Astrocyte (in vitro differentiated cells and primary cell): ENCODE data around the gene ZNF503. TPM values are rescaled to one million over a fixed set of nuclear protein-coding genes. Genes with fewer than 3 reads are reported as not detected.
"Not testable (repeated sequence)": the region's sequence is repeated elsewhere in the genome, so short reads cannot be mapped to it uniquely, and the experiment has no call there.

Experiments used
- DNase-seq: peaks from one replicate; pipeline ENCODE4 v3.0.0-alpha.2; 2010; ENCODE audit warnings: low read depth
- FAIRE-seq: peaks from 2 replicates; lab custom pipeline; 2011; peaks lifted over from hg19 to GRCh38; lab: Jason Lieb, UNC
- H2AFZ ChIP-seq: 2 replicates; pipeline ENCODE4 v1.6.0; 2012; ENCODE audit warnings: low read depth, low read length, inconsistent platforms
- H3K27ac ChIP-seq: 2 replicates; pipeline ENCODE4 v1.5.1; 2011; ENCODE audit warnings: low read depth, low read length, inconsistent platforms
- H3K27me3 ChIP-seq: 2 replicates; pipeline ENCODE4 v1.6.0; 2011; ENCODE audit warnings: low read length, inconsistent platforms; ENCODE audit not compliant: insufficient read depth
- H3K36me3 ChIP-seq: 2 replicates; pipeline ENCODE4 v1.5.1; 2011; ENCODE audit warnings: low read length, inconsistent platforms; ENCODE audit not compliant: insufficient read depth
- H3K4me1 ChIP-seq: 2 replicates; pipeline ENCODE4 v1.5.1; 2011; ENCODE audit warnings: low read length, inconsistent platforms; ENCODE audit not compliant: insufficient read depth
- H3K4me2 ChIP-seq: 2 replicates; pipeline ENCODE4 v1.6.0; 2012; ENCODE audit warnings: low read length, inconsistent platforms
- H3K4me3 ChIP-seq: 2 replicates; pipeline ENCODE4 v1.5.1; 2011; ENCODE audit warnings: low read depth, mild to moderate bottlenecking, low read length, inconsistent platforms; ENCODE audit not compliant: insufficient read depth
- H3K79me2 ChIP-seq: 2 replicates; pipeline ENCODE4 v1.6.0; 2012; ENCODE audit warnings: mild to moderate bottlenecking, low read length, inconsistent platforms; ENCODE audit not compliant: insufficient read depth
- H3K9ac ChIP-seq: 2 replicates; pipeline ENCODE4 v1.6.0; 2012; ENCODE audit warnings: mild to moderate bottlenecking, low read length, inconsistent platforms
- H3K9me3 ChIP-seq: 2 replicates; pipeline ENCODE4 v1.5.1; 2012; ENCODE audit warnings: low read depth, mild to moderate bottlenecking, low read length, inconsistent platforms; ENCODE audit not compliant: insufficient read depth
- H4K20me1 ChIP-seq: 2 replicates; pipeline ENCODE4 v1.6.0; 2012; ENCODE audit warnings: low read length, inconsistent platforms; ENCODE audit not compliant: insufficient read depth
- H3K27ac Mint-ChIP-seq: one replicate; pipeline ENCODE4 v1.8.0; 2021; ENCODE audit warnings: mild to moderate bottlenecking, mixed read lengths; ENCODE audit not compliant: unreplicated experiment
- H3K27me3 Mint-ChIP-seq: one replicate; pipeline ENCODE4 v1.8.0; 2021; ENCODE audit warnings: low read depth, mixed read lengths; ENCODE audit not compliant: unreplicated experiment
- H3K36me3 Mint-ChIP-seq: one replicate; pipeline ENCODE4 v1.8.0; 2021; ENCODE audit warnings: low read depth, mixed read lengths; ENCODE audit not compliant: unreplicated experiment
- H3K4me1 Mint-ChIP-seq: one replicate; pipeline ENCODE4 v1.8.0; 2021; ENCODE audit warnings: low read depth, mixed read lengths; ENCODE audit not compliant: unreplicated experiment
- H3K4me3 Mint-ChIP-seq: one replicate; pipeline ENCODE4 v1.8.0; 2021; ENCODE audit warnings: mild to moderate bottlenecking, moderate library complexity, mixed read lengths; ENCODE audit not compliant: unreplicated experiment
- H3K9me3 Mint-ChIP-seq: one replicate; pipeline ENCODE4 v1.8.0; 2021; ENCODE audit warnings: mild to moderate bottlenecking, mixed read lengths; ENCODE audit not compliant: unreplicated experiment
- EZH2 ChIP-seq: IDR thresholded peaks from 2 replicates; pipeline ENCODE4 v1.6.1; 2012; ENCODE audit warnings: mild to moderate bottlenecking, low read length, inconsistent platforms; ENCODE audit not compliant: insufficient read depth
- total RNA-seq: library from RNA; stranded (reverse); gene quantifications from 2 replicates; pipeline ENCODE4 v1.2.1, GENCODE V29; 2021
- TF ChIP-seq, protein P1 (sequence below): IDR thresholded peaks from 2 replicates; pipeline ENCODE4 v1.5.1; 2011; ENCODE audit warnings: low read depth, mild to moderate bottlenecking, inconsistent platforms, low read length, moderate library complexity; ENCODE audit not compliant: insufficient read depth

ZNF503 gene
- total RNA-seq, 1 donor from 2014 or later = 11.9 TPM

GRCh38 chr10:75367021-75367487, 34.5 kb downstream of the ZNF503 start:
- Mint-ChIP-seq H3K4me3 (no peak overlapping the region), H3K27ac (no peak overlapping the region), H3K9me3 (no peaks in the 10 kb centered on the region), H3K36me3 (peaks cover 2% of the 10 kb centered on the region), H3K27me3 (peaks cover 23% of the 10 kb centered on the region), H3K4me1 (peaks cover 6% of the 10 kb centered on the region)
- Histone ChIP-seq H3K27me3 (peaks cover 2% of the 10 kb centered on the region), H3K4me3 (no peak overlapping the region), H3K4me1 (no peaks in the 10 kb centered on the region), H3K27ac (no peak overlapping the region), H3K4me2 (no peak overlapping the region), H4K20me1 (no peaks in the 10 kb centered on the region), H3K9ac (no peak overlapping the region), H3K36me3 (no peaks in the 10 kb centered on the region), H2AFZ (no peak overlapping the region), H3K9me3 (no peaks in the 10 kb centered on the region), H3K79me2 (no peaks in the 10 kb centered on the region)
- FAIRE-seq (no peak), DNase-seq (peak; percentile 53)
- TF ChIP-seq, protein P1, sequence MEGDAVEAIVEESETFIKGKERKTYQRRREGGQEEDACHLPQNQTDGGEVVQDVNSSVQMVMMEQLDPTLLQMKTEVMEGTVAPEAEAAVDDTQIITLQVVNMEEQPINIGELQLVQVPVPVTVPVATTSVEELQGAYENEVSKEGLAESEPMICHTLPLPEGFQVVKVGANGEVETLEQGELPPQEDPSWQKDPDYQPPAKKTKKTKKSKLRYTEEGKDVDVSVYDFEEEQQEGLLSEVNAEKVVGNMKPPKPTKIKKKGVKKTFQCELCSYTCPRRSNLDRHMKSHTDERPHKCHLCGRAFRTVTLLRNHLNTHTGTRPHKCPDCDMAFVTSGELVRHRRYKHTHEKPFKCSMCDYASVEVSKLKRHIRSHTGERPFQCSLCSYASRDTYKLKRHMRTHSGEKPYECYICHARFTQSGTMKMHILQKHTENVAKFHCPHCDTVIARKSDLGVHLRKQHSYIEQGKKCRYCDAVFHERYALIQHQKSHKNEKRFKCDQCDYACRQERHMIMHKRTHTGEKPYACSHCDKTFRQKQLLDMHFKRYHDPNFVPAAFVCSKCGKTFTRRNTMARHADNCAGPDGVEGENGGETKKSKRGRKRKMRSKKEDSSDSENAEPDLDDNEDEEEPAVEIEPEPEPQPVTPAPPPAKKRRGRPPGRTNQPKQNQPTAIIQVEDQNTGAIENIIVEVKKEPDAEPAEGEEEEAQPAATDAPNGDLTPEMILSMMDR = no peak
- no peak for TF ChIP-seq EZH2

DNA sequence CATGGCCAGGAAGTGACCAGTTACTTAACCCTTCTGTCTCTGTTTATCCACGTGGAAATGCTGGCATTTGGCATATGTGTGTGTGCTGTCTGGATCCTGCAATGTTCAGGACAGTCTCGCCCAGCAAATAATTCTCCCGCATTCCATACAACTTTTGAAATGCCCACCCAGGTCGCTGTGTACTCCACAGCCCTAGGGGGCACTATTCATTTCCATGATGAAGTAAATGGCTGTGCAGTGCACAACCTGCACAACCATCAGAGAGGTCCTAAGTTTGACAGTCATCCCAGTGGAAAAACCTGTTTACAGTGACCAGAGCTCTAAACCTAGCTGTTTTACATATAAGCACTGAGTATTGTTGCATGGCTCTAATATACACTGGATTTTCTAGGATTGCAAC, 38.1 kb downstream of the ZNF503 start:
- H4K20me1 ChIP-seq = no peaks in the 10 kb centered on the region
- Mint-ChIP-seq H3K27me3 (peaks cover 12% of the 10 kb centered on the region), H3K4me1 (peaks cover 20% of the 10 kb centered on the region)

GRCh38 chr10:75359876-75360275, 41.7 kb downstream of the ZNF503 start:
- H3K79me2 ChIP-seq, H2AFZ ChIP-seq, H3K27me3 ChIP-seq, H3K4me3 Mint-ChIP-seq, H3K36me3 Mint-ChIP-seq, H3K9ac ChIP-seq, H3K27ac ChIP-seq, H3K27me3 Mint-ChIP-seq, H3K4me3 ChIP-seq, H3K9me3 Mint-ChIP-seq, H3K36me3 ChIP-seq, H4K20me1 ChIP-seq, FAIRE-seq, H3K4me2 ChIP-seq, DNase-seq, H3K9me3 ChIP-seq, H3K27ac Mint-ChIP-seq: not testable (repeated sequence)
- H3K4me1 ChIP-seq = peaks cover 11% of the 10 kb centered on the region
- peaks cover 18% of the 10 kb centered on the region for H3K4me1 Mint-ChIP-seq

More for the DNA sequence above, 38.1 kb downstream of the ZNF503 start:
- no peak overlapping the region for H3K9ac ChIP-seq
- no peaks in the 10 kb centered on the region for H3K27me3 ChIP-seq
- FAIRE-seq (no peak), DNase-seq (no peak)
- H3K4me3 ChIP-seq = no peak overlapping the region
- H2AFZ ChIP-seq = no peak overlapping the region
- no peaks in the 10 kb centered on the region for H3K36me3 ChIP-seq
- TF ChIP-seq, protein P1 = no peak
- TF ChIP-seq EZH2 = no peak
- H3K27ac Mint-ChIP-seq = no peak overlapping the region
- H3K9me3 ChIP-seq = no peaks in the 10 kb centered on the region
- H3K79me2 ChIP-seq = no peaks in the 10 kb centered on the region
- H3K4me3 Mint-ChIP-seq = no peak overlapping the region
- peaks cover 10% of the 10 kb centered on the region for H3K4me1 ChIP-seq
- H3K4me2 ChIP-seq = no peak overlapping the region
- H3K36me3 Mint-ChIP-seq = peaks cover 2% of the 10 kb centered on the region
- no peak overlapping the region for H3K27ac ChIP-seq
- H3K9me3 Mint-ChIP-seq = no peaks in the 10 kb centered on the region
